Mesendoderm (in vitro differentiated cells): ENCODE measurements around the gene TREM2.

Source experiments
- DNase-seq: peaks from one replicate; pipeline ENCODE4 v3.0.0; 2013
- H2AK5ac ChIP-seq: 2 replicates; pipeline ENCODE4 v1.6.1; 2013; ENCODE audit warnings: low read length, inconsistent platforms
- H2BK120ac ChIP-seq: 2 replicates; pipeline ENCODE4 v1.6.1; 2013; ENCODE audit warnings: low read depth, mild to moderate bottlenecking, low read length, moderate library complexity, mixed read lengths
- H2BK15ac ChIP-seq: replicated peaks from 2 replicates; pipeline ENCODE4 v1.6.1; 2013; ENCODE audit warnings: low read depth, mild to moderate bottlenecking, moderate library complexity
- H2BK5ac ChIP-seq: 2 replicates; pipeline ENCODE4 v1.6.1; 2013; ENCODE audit warnings: low read length, inconsistent platforms
- H3K18ac ChIP-seq: 2 replicates; pipeline ENCODE4 v1.6.1; 2013; ENCODE audit warnings: mild to moderate bottlenecking, low read length, mixed read lengths
- H3K23ac ChIP-seq: one replicate; pipeline ENCODE4 v1.6.1; 2013; ENCODE audit warnings: low read length
- H3K27ac ChIP-seq: 2 replicates; pipeline ENCODE4 v1.5.1; 2013; ENCODE audit warnings: low read depth, mild to moderate bottlenecking, inconsistent platforms, low read length, moderate library complexity
- H3K27me3 ChIP-seq: 2 replicates; pipeline ENCODE4 v1.6.1; 2013; ENCODE audit warnings: low read length, control low read depth, mild to moderate bottlenecking, inconsistent platforms; ENCODE audit not compliant: insufficient read depth, poor library complexity
- H3K36me3 ChIP-seq: 2 replicates; pipeline ENCODE4 v1.6.1; 2013; ENCODE audit warnings: low read length, inconsistent platforms; ENCODE audit not compliant: control insufficient read depth, insufficient read depth
- H3K4ac ChIP-seq: one replicate; pipeline ENCODE4 v1.6.1; 2013; ENCODE audit warnings: low read depth, mild to moderate bottlenecking, low read length, moderate library complexity
- H3K4me1 ChIP-seq: 2 replicates; pipeline ENCODE4 v1.6.1; 2013; ENCODE audit warnings: low read depth, low read length, inconsistent platforms; ENCODE audit not compliant: control insufficient read depth
- H3K4me2 ChIP-seq: 2 replicates; pipeline ENCODE4 v1.6.1; 2013; ENCODE audit warnings: low read length
- H3K4me3 ChIP-seq: 2 replicates; pipeline ENCODE4 v1.5.1; 2013; ENCODE audit warnings: mild to moderate bottlenecking, low read length
- H3K56ac ChIP-seq: one replicate; pipeline ENCODE4 v1.6.1; 2013; ENCODE audit warnings: low read length
- H3K79me1 ChIP-seq: 2 replicates; pipeline ENCODE4 v1.6.1; 2013; ENCODE audit warnings: low read length, inconsistent platforms
- H3K79me2 ChIP-seq: 2 replicates; pipeline ENCODE4 v1.6.1; 2013; ENCODE audit warnings: mild to moderate bottlenecking, low read length; ENCODE audit not compliant: control insufficient read depth, insufficient read depth
- H3K9ac ChIP-seq: 2 replicates; pipeline ENCODE4 v1.6.1; 2013; ENCODE audit warnings: low read length, inconsistent platforms
- H4K5ac ChIP-seq: one replicate; pipeline ENCODE4 v1.6.1; 2013; ENCODE audit warnings: low read length
- H4K8ac ChIP-seq: one replicate; pipeline ENCODE4 v1.6.1; 2013; ENCODE audit warnings: low read depth, mild to moderate bottlenecking, control low read depth, low read length, moderate library complexity
- WGBS: extraction: QIAGEN DNeasy Blood & Tissue Kit; methylation state at CpG from one replicate; pipeline ENCODE4 v1.1.7; 2013; ENCODE audit warnings: low lambda C conversion rate, missing lambda C conversion rate; ENCODE audit not compliant: insufficient coverage; ENCODE audit errors: extremely low coverage; 5-methylcytosine and 5-hydroxymethylcytosine counted together

Gene TREM2

GRCh38 chr6:41147917-41148316 is 15.0 kb downstream of the TREM2 start:
- Histone ChIP-seq H3K79me1 (no peaks in the 10 kb centered on the region), H3K27ac (no peak overlapping the region), H3K4ac (no peak overlapping the region), H3K4me3 (no peak overlapping the region), H2BK15ac (no peak overlapping the region), H3K23ac (no peak overlapping the region), H4K8ac (no peak overlapping the region), H3K27me3 (no peaks in the 10 kb centered on the region), H2BK120ac (no peak overlapping the region), H3K56ac (no peak overlapping the region), H3K18ac (no peak overlapping the region), H3K4me1 (no peaks in the 10 kb centered on the region), H3K4me2 (no peak overlapping the region), H2BK5ac (no peak overlapping the region), H3K36me3 (no peaks in the 10 kb centered on the region), H2AK5ac (no peak overlapping the region), H3K79me2 (no peaks in the 10 kb centered on the region), H3K9ac (no peak overlapping the region), H4K5ac (no peak overlapping the region)
- no CpG with 5 or more reads among the region's 1 CpG for WGBS
- DNase-seq = no peak

- Histone ChIP-seq H3K79me1 (no peaks in the 10 kb centered on the region), H4K5ac (no peak overlapping the region), H3K27me3 (no peaks in the 10 kb centered on the region), H3K4me1 (no peaks in the 10 kb centered on the region), H3K9ac (no peak overlapping the region), H2BK5ac (no peak overlapping the region), H3K79me2 (no peaks in the 10 kb centered on the region), H4K8ac (no peak overlapping the region), H3K4ac (no peak overlapping the region), H3K56ac (no peak overlapping the region), H3K4me2 (no peak overlapping the region), H3K27ac (no peak overlapping the region), H2AK5ac (no peak overlapping the region), H3K23ac (no peak overlapping the region), H2BK120ac (no peak overlapping the region), H3K36me3 (no peaks in the 10 kb centered on the region), H3K18ac (no peak overlapping the region), H2BK15ac (no peak overlapping the region), H3K4me3 (no peak overlapping the region)
- DNase-seq = no peak
These were observed 26.0 kb downstream of the TREM2 start for GRCh38 chr6:41136911-41137310.

GRCh38 chr6:41135062-41135832 is 27.7 kb downstream of the TREM2 start:
- Histone ChIP-seq H3K4me1 (no peaks in the 10 kb centered on the region), H4K8ac (no peak overlapping the region), H3K18ac (no peak overlapping the region), H2BK5ac (no peak overlapping the region), H3K27ac (no peak overlapping the region), H3K79me1 (no peaks in the 10 kb centered on the region), H3K27me3 (no peaks in the 10 kb centered on the region), H3K4ac (no peak overlapping the region), H2BK15ac (no peak overlapping the region), H3K23ac (no peak overlapping the region), H2BK120ac (no peak overlapping the region), H3K9ac (no peak overlapping the region), H3K79me2 (no peaks in the 10 kb centered on the region), H4K5ac (no peak overlapping the region), H3K56ac (no peak overlapping the region), H3K4me2 (no peak overlapping the region), H3K36me3 (no peaks in the 10 kb centered on the region), H3K4me3 (no peak overlapping the region), H2AK5ac (no peak overlapping the region)
- WGBS = no CpG with 5 or more reads among the region's 3 CpGs
- DNase-seq = no peak

- WGBS = no CpG with 5 or more reads among the region's 2 CpGs
These were observed 30.7 kb downstream of the TREM2 start for GRCh38 chr6:41132254-41132653.

GRCh38 chr6:41125282-41125681 is 37.6 kb downstream of the TREM2 start:
- no peaks in the 10 kb centered on the region for H3K36me3 ChIP-seq
- WGBS = no CpG with 5 or more reads among the region's 3 CpGs
- no peak overlapping the region for H3K23ac ChIP-seq
- H3K4me2 ChIP-seq = no peak overlapping the region
- no peaks in the 10 kb centered on the region for H3K79me1 ChIP-seq
- no peak for DNase-seq
- H3K4me1 ChIP-seq = no peaks in the 10 kb centered on the region
- no peak overlapping the region for H2BK5ac ChIP-seq
- H4K5ac ChIP-seq = no peak overlapping the region
- H3K79me2 ChIP-seq = no peaks in the 10 kb centered on the region
- no peak overlapping the region for H3K56ac ChIP-seq
- no peak overlapping the region for H3K18ac ChIP-seq
- H3K4me3 ChIP-seq = no peak overlapping the region
- no peak overlapping the region for H2AK5ac ChIP-seq
- H4K8ac ChIP-seq = no peak overlapping the region
- H3K9ac ChIP-seq = no peak overlapping the region
- H3K27ac ChIP-seq = no peak overlapping the region
- no peak overlapping the region for H2BK120ac ChIP-seq
- H2BK15ac ChIP-seq = no peak overlapping the region
- no peak overlapping the region for H3K4ac ChIP-seq
- H3K27me3 ChIP-seq = no peaks in the 10 kb centered on the region

More at GRCh38 chr6:41132254-41132653, 30.7 kb downstream of the TREM2 start:
- no peak overlapping the region for H2AK5ac ChIP-seq
- no peak overlapping the region for H2BK15ac ChIP-seq
- H3K79me2 ChIP-seq = no peaks in the 10 kb centered on the region
- H4K8ac ChIP-seq = no peak overlapping the region
- no peak overlapping the region for H2BK120ac ChIP-seq
- DNase-seq = no peak
- no peaks in the 10 kb centered on the region for H3K36me3 ChIP-seq
- H3K4ac ChIP-seq = no peak overlapping the region
- H3K4me2 ChIP-seq = no peak overlapping the region
- H3K4me1 ChIP-seq = no peaks in the 10 kb centered on the region
- no peak overlapping the region for H3K4me3 ChIP-seq
- H3K18ac ChIP-seq = no peak overlapping the region
- H3K27me3 ChIP-seq = no peaks in the 10 kb centered on the region
- H3K9ac ChIP-seq = no peak overlapping the region
- no peak overlapping the region for H3K23ac ChIP-seq
- H3K27ac ChIP-seq = no peak overlapping the region
- no peak overlapping the region for H3K56ac ChIP-seq
- no peak overlapping the region for H2BK5ac ChIP-seq
- H4K5ac ChIP-seq = no peak overlapping the region
- H3K79me1 ChIP-seq = no peaks in the 10 kb centered on the region

GRCh38 chr6:41122918-41123317 is 40.0 kb downstream of the TREM2 start:
- Histone ChIP-seq H2BK15ac (no peak overlapping the region), H3K56ac (no peak overlapping the region), H3K9ac (no peak overlapping the region), H4K8ac (no peak overlapping the region), H3K36me3 (no peaks in the 10 kb centered on the region), H3K79me1 (no peaks in the 10 kb centered on the region), H2AK5ac (no peak overlapping the region), H3K27ac (no peak overlapping the region), H3K27me3 (no peaks in the 10 kb centered on the region), H2BK120ac (no peak overlapping the region), H3K4me3 (no peak overlapping the region), H3K23ac (no peak overlapping the region), H3K4me1 (no peaks in the 10 kb centered on the region), H3K18ac (no peak overlapping the region), H2BK5ac (no peak overlapping the region), H3K4ac (no peak overlapping the region), H4K5ac (no peak overlapping the region), H3K4me2 (no peak overlapping the region), H3K79me2 (no peaks in the 10 kb centered on the region)
- no CpG with 5 or more reads among the region's 1 CpG for WGBS
- no peak for DNase-seq
